GM21447 (cell line): ENCODE data around the gene SSUH2.

Experiments
- ATAC-seq: cut with Tn5 transposase; IDR thresholded peaks from one replicate; pipeline ENCODE4 v1.9.1; 2021; ENCODE audit not compliant: unreplicated experiment

SSUH2 gene

GRCh38 chr3:8619548-8619947, 25.1 kb downstream of the SSUH2 start:
- ATAC-seq: no peak

- ATAC-seq: no peak
Measured at GRCh38 chr3:8618950-8619349, 25.6 kb downstream of the SSUH2 start.

GRCh38 chr3:8617921-8618320, 26.7 kb downstream of the SSUH2 start:
- ATAC-seq: no peak

GRCh38 chr3:8610951-8611350, 33.6 kb downstream of the SSUH2 start:
- no peak for ATAC-seq

- ATAC-seq: no peak
Measured at GRCh38 chr3:8608791-8609467, 35.7 kb downstream of the SSUH2 start.

- no peak for ATAC-seq
Measured at GRCh38 chr3:8608041-8608790, 36.4 kb downstream of the SSUH2 start.

GRCh38 chr3:8607234-8608040, 37.2 kb downstream of the SSUH2 start:
- ATAC-seq: no peak

- no peak for ATAC-seq
Measured at GRCh38 chr3:8606701-8607231, 37.8 kb downstream of the SSUH2 start.

GRCh38 chr3:8604988-8605387, 39.6 kb downstream of the SSUH2 start:
- ATAC-seq: no peak

- no peak for ATAC-seq
Measured at GRCh38 chr3:8604006-8604405, 40.6 kb downstream of the SSUH2 start.

- ATAC-seq: no peak
Measured at GRCh38 chr3:8603115-8603710, 41.4 kb downstream of the SSUH2 start.

- ATAC-seq: no peak
Measured at GRCh38 chr3:8600457-8600856, 44.1 kb downstream of the SSUH2 start.

GRCh38 chr3:8599146-8599545, 45.5 kb downstream of the SSUH2 start:
- no peak for ATAC-seq

GRCh38 chr3:8597219-8597853, 47.3 kb downstream of the SSUH2 start:
- no peak for ATAC-seq

GRCh38 chr3:8596321-8597218, 48.0 kb downstream of the SSUH2 start:
- no peak for ATAC-seq

GRCh38 chr3:8595695-8596115, 48.9 kb downstream of the SSUH2 start:
- ATAC-seq: no peak

GRCh38 chr3:8595252-8595651, 49.3 kb downstream of the SSUH2 start:
- no peak for ATAC-seq

GRCh38 chr3:8593021-8593827, 51.4 kb downstream of the SSUH2 start:
- ATAC-seq: no peak
